ENCODE results near the gene EGFR.

The EGFR gene

GRCh38 chr7:55250313-55250712, 231.5 kb downstream of the EGFR start:
- no peak for DNase-seq (ENCODE audit: low read depth)

GRCh38 chr7:55251313-55251712, 232.5 kb downstream of the EGFR start:
- no peak for DNase-seq (ENCODE audit: low read depth)

GRCh38 chr7:55251911-55252310, 233.1 kb downstream of the EGFR start:
- DNase-seq (ENCODE audit: low read depth), result no peak

GRCh38 chr7:55252386-55252785, 233.6 kb downstream of the EGFR start:
- no peak for DNase-seq (ENCODE audit: low read depth)

GRCh38 chr7:55253188-55253587, 234.4 kb downstream of the EGFR start:
- DNase-seq (ENCODE audit: low read depth), result no peak

- no peak for DNase-seq (ENCODE audit: low read depth)
These were observed 235.4 kb downstream of the EGFR start for GRCh38 chr7:55254242-55254595.

GRCh38 chr7:55254596-55255495, 236.0 kb downstream of the EGFR start:
- DNase-seq (ENCODE audit: low read depth), result no peak

GRCh38 chr7:55255496-55256445, 237.0 kb downstream of the EGFR start:
- DNase-seq (ENCODE audit: low read depth), result no peak

- DNase-seq (ENCODE audit: low read depth), result no peak
These were observed 239.8 kb downstream of the EGFR start for GRCh38 chr7:55258631-55259030.

GRCh38 chr7:55260171-55260570, 241.4 kb downstream of the EGFR start:
- no peak for DNase-seq (ENCODE audit: low read depth)

GRCh38 chr7:55260676-55261385, 242.0 kb downstream of the EGFR start:
- DNase-seq (ENCODE audit: low read depth), result no peak

Measured in CMK (cell line).